Measurements from ENCODE around the gene ZC3H18. TPM values are rescaled to one million over a fixed set of nuclear protein-coding genes. Genes with fewer than 3 reads are reported as not detected.

The ZC3H18 gene
- total RNA-seq, 2 experiments from 2014 or later = 72.0 to 72.7 TPM

GRCh38 chr16:88653101-88653500 lies 82.9 kb downstream of the ZC3H18 start:
- intact Hi-C loops (cut with micrococcal nuclease) = loop anchor here (5.0 kb wide), 1 partner anchor 839 kb away; the partner anchor contains the start of gene ANKRD11
- no peaks in the 10 kb centered on the region for H3K27me3 Mint-ChIP-seq
- H3K27ac Mint-ChIP-seq = no peak overlapping the region
- H3K4me1 Mint-ChIP-seq (ENCODE audit: low read depth) = peaks cover 14% of the 10 kb centered on the region
- H3K9me3 Mint-ChIP-seq = no peaks in the 10 kb centered on the region
- no peak for DNase-seq
- no peak overlapping the region for H3K4me3 Mint-ChIP-seq
- CTCF ChIA-PET = no interaction called here
- peaks cover 19% of the 10 kb centered on the region for H3K36me3 Mint-ChIP-seq
- POLR2A ChIA-PET = no interaction called here

- intact Hi-C loops (cut with micrococcal nuclease) = loop anchor here (5.0 kb wide), 1 partner anchor 839 kb away; the partner anchor contains the start of gene ANKRD11
- CTCF ChIA-PET = no interaction called here
These were observed 83.6 kb downstream of the ZC3H18 start for GRCh38 chr16:88653596-88654362.

GRCh38 chr16:88654363-88655052 lies 84.3 kb downstream of the ZC3H18 start:
- intact Hi-C loops (cut with micrococcal nuclease) = loop anchor here (5.0 kb wide), 1 partner anchor 838 kb away; the partner anchor contains the start of gene ANKRD11
- peaks cover 14% of the 10 kb centered on the region for H3K36me3 Mint-ChIP-seq
- no peaks in the 10 kb centered on the region for H3K9me3 Mint-ChIP-seq
- ChIA-PET CTCF (no interaction called here), POLR2A (no interaction called here)
- DNase-seq = no peak
- no peaks in the 10 kb centered on the region for H3K27me3 Mint-ChIP-seq
- H3K4me3 Mint-ChIP-seq = no peak overlapping the region
- H3K4me1 Mint-ChIP-seq (ENCODE audit: low read depth) = peaks cover 8% of the 10 kb centered on the region
- no peak overlapping the region for H3K27ac Mint-ChIP-seq

More at GRCh38 chr16:88653596-88654362, 83.6 kb downstream of the ZC3H18 start:
- POLR2A ChIA-PET = no interaction called here
- Mint-ChIP-seq H3K4me3 (no peak overlapping the region), H3K4me1 (ENCODE audit: low read depth) (peaks cover 14% of the 10 kb centered on the region), H3K27ac (no peak overlapping the region), H3K9me3 (no peaks in the 10 kb centered on the region), H3K36me3 (peaks cover 19% of the 10 kb centered on the region), H3K27me3 (no peaks in the 10 kb centered on the region)
- DNase-seq = no peak

GRCh38 chr16:88655053-88655732 lies 85.0 kb downstream of the ZC3H18 start:
- no peaks in the 10 kb centered on the region for H3K27me3 Mint-ChIP-seq
- ChIA-PET POLR2A (no interaction called here), CTCF (no interaction called here)
- no peak overlapping the region for H3K27ac Mint-ChIP-seq
- H3K36me3 Mint-ChIP-seq = peaks cover 13% of the 10 kb centered on the region
- no peak for DNase-seq
- no peak overlapping the region for H3K4me3 Mint-ChIP-seq
- no peaks in the 10 kb centered on the region for H3K9me3 Mint-ChIP-seq
- intact Hi-C loops (cut with micrococcal nuclease) = no loop called here
- H3K4me1 Mint-ChIP-seq (ENCODE audit: low read depth) = peaks cover 7% of the 10 kb centered on the region

- Mint-ChIP-seq H3K9me3 (no peaks in the 10 kb centered on the region), H3K4me3 (no peak overlapping the region), H3K4me1 (ENCODE audit: low read depth) (peaks cover 7% of the 10 kb centered on the region), H3K27ac (no peak overlapping the region), H3K36me3 (peaks cover 12% of the 10 kb centered on the region), H3K27me3 (no peaks in the 10 kb centered on the region)
- intact Hi-C loops (cut with micrococcal nuclease) = no loop called here
- ChIA-PET POLR2A (no interaction called here), CTCF (interaction anchor here (2.2 kb wide), 1 partner anchor 30 kb away, joined by 4 read pairs; no protein-coding TSS in a partner anchor)
- DNase-seq = no peak
These were observed 85.6 kb downstream of the ZC3H18 start for GRCh38 chr16:88655733-88656281.

GRCh38 chr16:88656291-88656980 lies 86.2 kb downstream of the ZC3H18 start:
- Mint-ChIP-seq H3K4me3 (no peak overlapping the region), H3K27ac (no peak overlapping the region), H3K27me3 (no peaks in the 10 kb centered on the region), H3K4me1 (ENCODE audit: low read depth) (peaks cover 11% of the 10 kb centered on the region), H3K36me3 (peaks cover 11% of the 10 kb centered on the region), H3K9me3 (no peaks in the 10 kb centered on the region)
- intact Hi-C loops (cut with micrococcal nuclease) = no loop called here
- no peak for DNase-seq
- ChIA-PET POLR2A (no interaction called here), CTCF (interaction anchor here (2.2 kb wide), 1 partner anchor 29 kb away, joined by 4 read pairs; no protein-coding TSS in a partner anchor)

GRCh38 chr16:88657371-88657770 lies 87.2 kb downstream of the ZC3H18 start:
- Mint-ChIP-seq H3K4me3 (no peak overlapping the region), H3K27ac (no peak overlapping the region), H3K9me3 (no peaks in the 10 kb centered on the region), H3K36me3 (peaks cover 11% of the 10 kb centered on the region), H3K4me1 (ENCODE audit: low read depth) (peaks cover 11% of the 10 kb centered on the region), H3K27me3 (no peaks in the 10 kb centered on the region)
- POLR2A ChIA-PET = no interaction called here
- CTCF ChIA-PET = interaction anchor here (1.3 to 2.2 kb wide), 2 partner anchors 28 to 80 kb away, joined by 3 to 4 read pairs; no protein-coding TSS in a partner anchor
- intact Hi-C loops (cut with micrococcal nuclease) = no loop called here
- DNase-seq = no peak

GRCh38 chr16:88658714-88659113 lies 88.5 kb downstream of the ZC3H18 start:
- CTCF ChIA-PET = interaction anchor here (1.3 kb wide), 1 partner anchor 79 kb away, joined by 3 read pairs; no protein-coding TSS in a partner anchor
- H3K27me3 Mint-ChIP-seq = no peaks in the 10 kb centered on the region
- no peak for DNase-seq
- peaks cover 11% of the 10 kb centered on the region for H3K4me1 Mint-ChIP-seq (ENCODE audit: low read depth)
- H3K36me3 Mint-ChIP-seq = peaks cover 11% of the 10 kb centered on the region
- POLR2A ChIA-PET = no interaction called here
- no peaks in the 10 kb centered on the region for H3K9me3 Mint-ChIP-seq
- intact Hi-C loops (cut with micrococcal nuclease) = no loop called here
- no peak overlapping the region for H3K4me3 Mint-ChIP-seq
- no peak overlapping the region for H3K27ac Mint-ChIP-seq

- Mint-ChIP-seq H3K4me1 (ENCODE audit: low read depth) (peaks cover 14% of the 10 kb centered on the region), H3K27ac (no peak overlapping the region), H3K9me3 (no peaks in the 10 kb centered on the region), H3K27me3 (no peaks in the 10 kb centered on the region), H3K4me3 (no peak overlapping the region), H3K36me3 (peaks cover 11% of the 10 kb centered on the region)
- CTCF ChIA-PET = no interaction called here
- intact Hi-C loops (cut with micrococcal nuclease) = no loop called here
- DNase-seq = no peak
- POLR2A ChIA-PET = no interaction called here
These were observed 89.0 kb downstream of the ZC3H18 start for GRCh38 chr16:88659160-88659559.

GRCh38 chr16:88661468-88661867 lies 91.3 kb downstream of the ZC3H18 start:
- CTCF ChIA-PET = no interaction called here
- POLR2A ChIA-PET = interaction anchor here (3.2 kb wide), 1 partner anchor 40 kb away, joined by 9 read pairs; no protein-coding TSS in a partner anchor
- H3K4me1 Mint-ChIP-seq (ENCODE audit: low read depth) = peaks cover 17% of the 10 kb centered on the region
- peaks cover 4% of the 10 kb centered on the region for H3K36me3 Mint-ChIP-seq
- H3K27ac Mint-ChIP-seq = no peak overlapping the region
- no peaks in the 10 kb centered on the region for H3K9me3 Mint-ChIP-seq
- H3K4me3 Mint-ChIP-seq = peak overlapping the region; percentile 25
- no peak for DNase-seq
- H3K27me3 Mint-ChIP-seq = no peaks in the 10 kb centered on the region
- intact Hi-C loops (cut with micrococcal nuclease) = no loop called here

- ChIA-PET CTCF (no interaction called here), POLR2A (interaction anchor here (1.0 to 3.2 kb wide), 3 partner anchors 25 to 92 kb away, joined by 4 to 9 read pairs (median 5); partner anchors contain the start of gene ZC3H18)
- Mint-ChIP-seq H3K27ac (peak overlapping the region; percentile 83), H3K9me3 (no peaks in the 10 kb centered on the region), H3K36me3 (peaks cover 2% of the 10 kb centered on the region), H3K4me1 (ENCODE audit: low read depth) (peaks cover 17% of the 10 kb centered on the region), H3K27me3 (no peaks in the 10 kb centered on the region), H3K4me3 (peak overlapping the region; percentile 91)
- intact Hi-C loops (cut with micrococcal nuclease) = no loop called here
- DNase-seq = peak; percentile 45
These were observed 92.1 kb downstream of the ZC3H18 start for GRCh38 chr16:88662222-88662842.

All from activated CD4-positive, alpha-beta memory T cell treated with anti-CD3 and anti-CD28 coated beads for 36 hours (primary cell).